ENCODE results near the gene TPBG.

GRCh38 chr6:82371799-82372546 is 8.4 kb downstream of the TPBG start:
- TF ChIP-seq EZH2 (IDR thresholded peaks at IDR 0.05; ENCODE audit: low read depth) (no peak), CTCF (conservative IDR thresholded peaks at IDR 0.05) (no peak)

Measured in PC-9 (cell line).